Bronchial epithelial cell (primary cell): Measurements from ENCODE around the gene CD300LB. TPM values are rescaled to one million over a fixed set of nuclear protein-coding genes. Genes with fewer than 3 reads are reported as not detected.

Experiments
- DNase-seq: peaks from one replicate; pipeline ENCODE4 v3.0.0-alpha.2; 2010; ENCODE audit warnings: low read depth
- FAIRE-seq: peaks from 2 replicates; lab custom pipeline; 2011; peaks lifted over from hg19 to GRCh38; lab: Jason Lieb, UNC
- H3K27me3 ChIP-seq: 2 replicates; pipeline ENCODE4 v1.5.1; 2011; ENCODE audit warnings: low read length; ENCODE audit not compliant: control insufficient read depth, insufficient read depth
- H3K36me3 ChIP-seq: 2 replicates; pipeline ENCODE4 v1.5.1; 2011; ENCODE audit warnings: low read length; ENCODE audit not compliant: control insufficient read depth, insufficient read depth
- H3K4me3 ChIP-seq: 2 replicates; pipeline ENCODE4 v1.5.1; 2011; ENCODE audit warnings: mild to moderate bottlenecking, low read depth, low read length, control low read depth
- CTCF ChIP-seq: IDR thresholded peaks from 2 replicates; pipeline ENCODE4 v1.5.1; 2011; ENCODE audit warnings: mild to moderate bottlenecking, moderate library complexity, low read length, control low read depth, inconsistent platforms; ENCODE audit not compliant: insufficient read depth, severe bottlenecking
- total RNA-seq: library from RNA; depleted of rRNA; stranded (reverse); fragments of >200 nt; gene quantifications from 2 replicates; pipeline ENCODE4 v1.2.1, GENCODE V29; 2014

The CD300LB gene
- total RNA-seq, 1 donor from 2014 or later = not detected

- no peak for FAIRE-seq
- Histone ChIP-seq H3K27me3 (no peaks in the 10 kb centered on the region), H3K4me3 (no peak overlapping the region), H3K36me3 (no peaks in the 10 kb centered on the region)
- no peak for DNase-seq
- no peak for TF ChIP-seq CTCF
Measured at GRCh38 chr17:74547264-74547663, 16.0 kb upstream of the CD300LB start.

- TF ChIP-seq CTCF = no peak
- DNase-seq (no peak), FAIRE-seq (peak; percentile 85)
- Histone ChIP-seq H3K27me3 (no peaks in the 10 kb centered on the region), H3K4me3 (no peak overlapping the region), H3K36me3 (no peaks in the 10 kb centered on the region)
Measured at GRCh38 chr17:74546586-74546985, 15.3 kb upstream of the CD300LB start.

GRCh38 chr17:74545843-74546230 lies 14.6 kb upstream of the CD300LB start, which contains the start of gene CD300C:
Gene CD300C, minus strand, starts transcription at chr17:74546115. Its CDS starts 333 bp downstream, at chr17:74545782.
- Histone ChIP-seq H3K36me3 (no peaks in the 10 kb centered on the region), H3K27me3 (no peaks in the 10 kb centered on the region), H3K4me3 (no peak within 1 kb of the TSS)
- no peak for TF ChIP-seq CTCF
- no peak for DNase-seq
- no peak for FAIRE-seq

- peak; percentile 96 for FAIRE-seq
- no peak for TF ChIP-seq CTCF
Measured at GRCh38 chr17:74544991-74545842, 13.9 kb upstream of the CD300LB start.

GRCh38 chr17:74543891-74544760 lies 12.9 kb upstream of the CD300LB start:
- no peak overlapping the region for H3K4me3 ChIP-seq
- H3K27me3 ChIP-seq = no peaks in the 10 kb centered on the region
- no peak for DNase-seq
- no peak for TF ChIP-seq CTCF
- no peaks in the 10 kb centered on the region for H3K36me3 ChIP-seq
- FAIRE-seq = peak; percentile 55

More at GRCh38 chr17:74544991-74545842, 13.9 kb upstream of the CD300LB start:
- Histone ChIP-seq H3K27me3 (no peaks in the 10 kb centered on the region), H3K36me3 (no peaks in the 10 kb centered on the region), H3K4me3 (no peak overlapping the region)
- no peak for DNase-seq
